ENCODE data around the gene ELFN1.

DNA sequence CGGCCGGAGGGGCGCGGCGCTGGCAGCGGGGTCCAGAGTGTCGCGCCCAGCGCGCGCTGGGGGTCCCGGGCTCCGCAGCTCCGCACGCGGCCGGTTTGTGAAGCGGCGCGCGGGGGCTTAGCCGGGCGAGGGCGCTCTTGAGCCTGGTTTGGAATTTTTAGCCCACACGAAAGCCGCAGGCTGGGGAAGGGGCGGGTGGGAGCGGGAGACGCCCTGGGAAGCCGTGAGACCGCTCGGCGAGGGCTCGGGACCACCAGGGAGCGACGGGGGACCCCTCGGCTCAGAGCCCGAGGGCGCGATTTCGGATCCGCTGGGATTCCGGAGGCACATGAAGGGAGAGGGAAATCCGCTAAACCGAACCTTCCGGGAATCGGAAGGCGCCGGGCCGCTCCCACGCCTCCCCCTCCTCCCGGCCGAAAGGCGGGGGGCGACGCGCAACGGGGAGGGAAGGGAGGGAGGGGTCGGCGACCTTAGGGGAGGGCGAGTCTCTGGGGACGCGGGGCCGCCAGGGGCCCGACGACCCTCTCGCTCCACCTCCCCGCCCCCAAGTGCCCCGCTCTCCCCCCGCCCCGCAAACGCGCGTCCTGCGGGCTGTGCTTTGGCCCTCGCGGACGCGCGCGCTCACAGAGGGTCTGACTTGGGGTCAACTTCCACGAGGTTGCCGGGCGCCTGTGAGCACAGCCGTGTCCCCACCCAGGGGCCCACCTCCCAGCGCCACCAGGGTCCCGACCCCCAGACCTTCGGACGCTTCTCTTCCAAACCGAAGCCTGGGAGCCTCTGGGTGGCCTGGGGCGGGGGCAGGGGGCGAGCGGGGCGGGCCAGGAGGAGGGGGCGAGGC is 5.1 kb upstream of the ELFN1 start:
- TF ChIP-seq POLR2A (IDR thresholded peaks at IDR 0.05; ENCODE audit: low read depth, low read length) (no peak), POLR2AphosphoS5 (IDR thresholded peaks at IDR 0.05; ENCODE audit: low read depth, low read length) (no peak)
